ENCODE results near the gene CHRNA9.

The CHRNA9 gene

DNA sequence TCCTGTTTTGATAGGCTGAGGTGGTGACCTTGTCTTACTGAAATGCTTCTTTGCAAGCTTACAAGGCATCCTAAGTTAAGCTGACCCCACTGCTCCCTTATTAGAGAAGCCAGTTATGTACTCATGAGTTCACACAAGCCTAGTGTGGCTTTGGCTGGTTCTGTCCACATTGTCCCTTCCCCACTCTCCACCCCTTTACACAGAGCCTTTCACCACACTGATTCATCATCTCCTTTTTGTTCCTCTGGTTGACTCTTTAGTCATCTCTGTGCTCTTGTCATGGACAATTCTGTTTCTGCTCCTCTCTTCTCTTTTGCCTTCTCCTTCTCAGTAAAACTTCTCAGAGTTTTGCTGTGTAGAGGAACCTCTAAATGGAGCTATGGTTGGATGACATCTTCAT, 4.9 kb downstream of the CHRNA9 start:
- DNase-seq (ENCODE audit: low spot score) = no peak

DNA sequence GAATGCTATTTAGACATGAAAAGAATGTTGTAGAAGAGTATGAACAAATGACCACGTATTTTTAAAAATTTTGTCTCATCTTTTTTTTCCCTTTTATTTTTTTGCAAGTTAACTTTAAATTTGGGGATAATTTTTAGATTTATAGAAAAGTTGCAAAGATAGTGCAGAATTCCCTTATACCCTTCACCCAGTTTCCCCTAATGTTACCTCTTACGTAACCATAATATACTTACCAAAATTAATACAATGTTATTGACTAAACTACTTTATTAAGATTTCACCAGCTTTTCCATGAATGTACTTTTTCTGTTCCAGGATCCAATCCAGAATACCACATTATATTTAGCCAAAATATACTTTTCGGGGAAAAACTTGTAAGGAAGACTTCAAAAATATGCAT, 12.3 kb downstream of the CHRNA9 start:
- DNase-seq (ENCODE audit: low spot score) = no peak

DNA sequence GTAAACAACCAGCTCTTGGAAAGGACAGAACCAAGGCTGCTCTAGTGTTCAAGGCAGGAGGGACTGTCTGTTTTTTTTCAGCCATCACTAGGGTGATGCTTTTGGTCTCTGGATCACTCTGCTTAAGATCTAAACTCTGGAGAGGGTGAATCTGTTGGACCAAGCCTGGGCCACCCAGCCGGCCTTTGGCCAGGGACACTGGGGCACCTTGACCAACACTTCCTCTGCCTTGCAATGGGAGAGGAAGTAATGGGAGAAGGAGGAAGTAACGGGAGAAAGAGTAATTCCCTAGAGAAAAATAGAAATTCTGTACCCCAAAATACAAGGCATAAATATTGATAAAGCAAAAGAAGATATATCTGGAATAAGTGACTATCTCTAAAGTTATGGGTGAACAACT, 12.9 kb downstream of the CHRNA9 start:
- no peak for DNase-seq (ENCODE audit: low spot score)

DNA sequence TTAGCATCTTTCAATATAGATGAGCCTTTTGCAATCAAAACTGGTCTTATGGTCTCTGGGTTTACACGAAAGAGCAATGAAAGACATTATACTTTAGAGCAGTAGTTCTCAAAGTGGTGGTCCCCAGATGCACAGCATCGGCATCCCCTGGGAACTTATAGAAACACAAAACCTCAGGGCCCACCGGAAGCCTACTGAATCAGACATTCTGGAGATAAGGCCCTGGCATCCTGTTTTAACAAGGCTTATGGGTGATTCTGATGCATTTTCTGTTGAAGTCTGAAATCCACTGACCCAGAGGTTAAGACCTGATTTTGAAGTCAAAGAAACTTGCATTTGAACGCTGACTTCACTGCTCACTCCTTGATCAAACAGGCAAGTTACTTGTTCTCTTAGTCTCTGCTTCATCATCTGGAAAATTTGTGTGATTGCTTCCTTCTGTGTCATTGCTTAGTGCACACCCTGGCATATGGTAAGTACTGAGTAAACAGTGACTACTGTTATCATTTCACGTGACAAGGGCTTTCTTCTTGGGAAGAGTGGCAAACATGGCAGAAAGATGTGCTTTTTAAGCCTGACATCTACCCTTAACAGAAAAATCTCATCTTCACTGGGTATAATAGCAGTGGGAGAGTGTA, 14.5 kb downstream of the CHRNA9 start:
- DNase-seq (ENCODE audit: low spot score) = peak; percentile 11

GRCh38 chr4:40350627-40351227, 15.6 kb downstream of the CHRNA9 start:
- DNase-seq (ENCODE audit: low spot score) = no peak

DNA sequence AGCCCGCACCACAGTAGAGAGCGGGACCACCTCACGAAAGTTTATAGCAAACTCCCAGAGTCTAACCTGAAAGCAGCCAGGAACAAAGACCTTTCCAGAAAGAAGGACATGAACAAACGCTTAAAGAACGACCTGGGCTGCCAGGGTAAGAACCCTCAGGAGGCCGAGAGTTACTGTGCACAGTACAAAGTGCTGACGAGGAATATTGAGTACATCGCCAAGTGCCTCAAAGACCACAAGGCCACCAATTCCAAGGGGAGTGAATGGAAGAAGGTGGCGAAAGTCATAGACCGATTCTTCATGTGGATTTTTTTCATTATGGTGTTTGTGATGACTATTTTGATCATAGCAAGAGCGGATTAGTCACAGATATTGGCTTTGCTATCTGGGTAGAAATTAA, 19.0 kb downstream of the CHRNA9 start:
- DNase-seq (ENCODE audit: low spot score) = no peak

DNA sequence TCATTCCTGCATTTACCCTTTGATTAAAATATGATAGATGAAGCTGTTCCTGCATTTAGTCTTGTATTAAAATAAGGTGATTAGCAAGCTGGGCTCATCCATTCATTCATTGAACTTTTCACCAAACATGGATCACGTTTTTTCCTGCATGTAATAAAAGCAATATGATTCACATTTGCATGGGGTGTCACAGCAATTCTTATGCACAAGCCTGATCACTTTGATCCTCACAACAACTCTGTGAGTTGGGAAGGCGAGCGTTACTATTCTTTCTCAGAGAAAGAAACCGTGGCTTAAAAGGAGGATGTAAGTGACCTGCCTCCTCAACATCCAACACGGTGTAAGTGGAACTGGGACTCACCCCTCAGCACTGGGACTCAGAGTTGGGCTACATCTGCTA, 20.0 kb downstream of the CHRNA9 start:
- no peak for DNase-seq (ENCODE audit: low spot score)

- DNase-seq (ENCODE audit: low spot score) = no peak
These were observed 22.6 kb downstream of the CHRNA9 start for GRCh38 chr4:40357738-40358137.

DNA sequence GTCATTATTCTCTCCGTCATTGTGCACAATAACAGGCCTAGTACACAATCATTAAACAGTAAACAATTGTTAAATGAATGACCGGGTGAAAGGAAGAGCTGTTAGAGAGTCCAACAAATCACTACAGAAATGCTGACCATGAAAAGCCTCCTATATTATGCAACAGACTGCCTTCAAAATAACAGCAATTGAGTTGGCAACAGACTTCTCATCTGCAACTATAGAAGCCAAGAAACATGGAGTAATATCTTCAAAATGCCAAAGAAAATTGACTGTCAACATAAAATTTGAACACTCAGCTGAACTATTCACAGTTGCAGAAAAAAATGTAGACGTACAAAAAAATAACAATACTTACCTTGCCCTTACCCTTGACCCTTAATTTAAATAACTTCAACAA, 26.2 kb downstream of the CHRNA9 start:
- no peak for DNase-seq (ENCODE audit: low spot score)

DNA sequence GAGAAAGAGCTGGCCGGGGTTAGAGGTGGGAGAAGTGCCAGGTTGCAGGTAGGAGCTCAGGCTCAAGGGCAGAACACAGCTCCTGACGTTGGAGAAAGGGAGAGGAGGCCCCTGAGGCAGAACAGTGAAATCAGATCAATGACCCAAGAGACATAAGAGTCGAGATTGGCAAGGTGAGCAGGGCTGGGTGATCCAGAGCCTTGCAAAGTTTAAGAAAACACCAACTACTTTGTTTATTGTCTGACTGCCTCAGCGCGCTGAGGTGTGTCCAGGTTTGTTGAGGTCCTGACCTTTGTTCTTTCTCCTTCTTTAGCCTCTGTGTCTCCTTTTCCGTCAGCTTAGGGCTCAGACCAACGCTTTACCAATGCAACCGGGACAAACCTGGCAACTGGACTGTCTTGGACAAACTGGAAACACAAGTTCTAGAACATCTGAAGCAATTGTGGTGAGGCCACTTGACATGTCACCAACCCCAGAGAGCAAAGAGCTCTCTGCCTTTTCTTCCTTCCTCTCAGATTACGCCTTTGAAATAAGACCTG, 28.3 kb downstream of the CHRNA9 start:
- DNase-seq (ENCODE audit: low spot score) = peak; percentile 45

DNA sequence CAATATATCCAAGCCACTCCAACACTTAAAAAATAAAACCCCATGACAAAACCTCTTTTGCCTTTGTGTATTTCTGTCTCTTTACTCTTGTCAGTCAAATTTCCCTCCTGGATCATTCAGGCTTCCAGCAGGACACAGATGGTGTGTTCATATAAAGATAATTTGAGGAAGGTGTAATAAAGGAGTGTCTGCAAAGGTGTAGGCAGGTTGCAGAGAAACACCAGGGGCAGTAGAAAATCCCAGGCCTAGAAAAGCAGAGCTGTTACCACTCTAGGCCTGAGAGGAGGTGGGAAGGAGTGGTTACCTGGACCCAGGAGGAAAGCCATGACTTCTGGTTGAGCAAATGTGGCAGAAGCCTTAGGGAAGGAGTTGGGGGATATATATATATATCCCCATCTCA, 28.8 kb downstream of the CHRNA9 start:
- DNase-seq (ENCODE audit: low spot score) = no peak

- no peak for DNase-seq (ENCODE audit: low spot score)
These were observed 30.6 kb downstream of the CHRNA9 start for GRCh38 chr4:40365766-40366165.

DNA sequence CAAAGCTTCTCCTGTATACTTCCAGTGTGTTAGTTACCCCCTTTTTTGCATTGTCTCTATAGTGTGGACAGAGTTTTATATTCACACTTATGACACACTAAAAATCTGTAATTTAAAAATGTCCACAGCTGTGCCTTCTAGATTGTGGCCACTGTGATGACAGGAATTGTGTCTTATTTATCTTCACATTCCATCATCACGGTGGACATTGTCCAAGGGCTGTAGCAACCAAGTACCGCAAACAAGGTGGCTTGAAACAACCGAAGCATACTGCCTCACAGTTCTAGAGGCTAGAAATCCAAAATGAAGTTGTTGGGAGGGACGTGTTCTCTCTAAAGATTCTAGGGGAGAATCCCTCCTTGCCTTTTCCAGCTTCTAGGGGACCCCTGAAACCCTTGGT, 32.3 kb downstream of the CHRNA9 start:
- no peak for DNase-seq (ENCODE audit: low spot score)

DNA sequence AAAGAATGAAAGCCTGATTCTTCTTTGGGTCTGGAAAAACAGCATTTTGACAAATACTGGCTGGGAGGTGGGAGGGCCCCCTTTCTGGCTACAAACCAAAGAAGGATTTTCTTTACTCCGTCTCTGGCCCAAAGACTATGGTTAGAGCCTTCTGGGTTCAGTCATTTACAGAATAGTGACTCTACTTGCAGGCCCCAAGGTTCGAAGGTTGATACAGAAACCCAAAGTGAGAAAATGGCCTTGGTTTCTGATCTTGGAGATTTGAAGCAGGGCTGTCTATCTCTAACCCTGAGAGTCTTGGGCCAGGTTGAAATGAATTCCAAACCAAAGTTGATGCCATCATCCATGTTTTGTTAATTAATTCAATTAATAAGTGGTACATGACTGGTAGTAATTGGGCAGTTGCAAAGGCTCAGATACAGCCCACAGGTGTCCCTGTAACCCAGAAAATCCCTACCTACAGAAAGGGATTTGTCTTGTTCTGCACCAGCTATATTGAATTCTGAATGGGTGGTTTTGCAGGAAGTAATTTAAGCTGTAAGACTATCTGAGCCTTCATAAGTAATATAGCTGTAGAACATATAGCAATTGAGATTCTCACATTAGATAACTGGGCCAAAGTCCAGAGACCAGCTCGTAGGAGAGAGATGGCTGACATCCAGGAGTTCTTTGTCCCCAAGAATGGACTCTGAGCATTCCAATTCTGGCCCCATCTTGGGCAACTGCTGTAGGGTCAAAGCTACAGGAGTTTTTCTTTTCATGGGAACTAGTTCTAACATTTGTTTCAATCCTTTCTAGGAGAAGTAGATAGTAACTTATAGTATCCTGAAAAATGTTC, 34.5 kb downstream of the CHRNA9 start:
- peak; percentile 75 for DNase-seq (ENCODE audit: low spot score)

DNA sequence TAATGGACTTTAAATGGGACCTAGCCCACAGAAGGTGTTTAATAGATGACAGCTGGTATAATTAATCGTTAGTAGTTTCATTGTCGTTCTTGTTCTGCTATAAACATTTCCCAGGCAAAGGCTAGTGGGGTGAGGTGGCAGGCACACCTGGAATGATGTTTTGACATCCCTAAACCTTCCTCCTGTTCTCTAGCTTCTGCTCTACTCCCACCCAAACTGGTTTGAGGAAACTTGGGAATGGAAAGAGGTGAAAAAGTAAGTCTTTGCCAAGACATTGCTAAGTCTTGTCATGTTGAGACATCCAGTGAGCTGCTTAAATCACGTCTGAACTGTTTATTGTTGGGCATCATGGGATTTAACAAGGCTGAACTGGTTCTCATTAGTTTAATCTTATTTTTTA, 37.5 kb downstream of the CHRNA9 start:
- no peak for DNase-seq (ENCODE audit: low spot score)

DNA sequence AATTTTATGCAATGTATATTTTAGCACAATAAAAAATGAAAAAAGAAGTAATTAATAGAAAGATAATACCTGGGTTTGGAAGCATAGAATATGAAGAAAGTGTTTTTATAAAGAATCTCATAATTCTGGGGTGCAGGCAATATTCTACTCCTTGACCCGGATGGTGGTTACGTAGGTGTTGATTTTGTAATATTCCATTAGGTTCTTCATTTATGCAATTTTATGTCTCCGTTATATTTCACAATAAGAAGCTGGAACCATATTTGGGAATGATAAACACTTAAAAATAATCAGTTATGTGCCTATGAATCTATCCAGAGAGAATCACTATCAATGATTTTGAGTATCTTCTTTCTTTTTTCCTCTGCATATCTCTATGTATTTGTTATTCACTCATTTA, 38.5 kb downstream of the CHRNA9 start:
- DNase-seq (ENCODE audit: low spot score) = no peak

- no peak for DNase-seq (ENCODE audit: low spot score)
These were observed 40.0 kb downstream of the CHRNA9 start for GRCh38 chr4:40375095-40375494.

DNA sequence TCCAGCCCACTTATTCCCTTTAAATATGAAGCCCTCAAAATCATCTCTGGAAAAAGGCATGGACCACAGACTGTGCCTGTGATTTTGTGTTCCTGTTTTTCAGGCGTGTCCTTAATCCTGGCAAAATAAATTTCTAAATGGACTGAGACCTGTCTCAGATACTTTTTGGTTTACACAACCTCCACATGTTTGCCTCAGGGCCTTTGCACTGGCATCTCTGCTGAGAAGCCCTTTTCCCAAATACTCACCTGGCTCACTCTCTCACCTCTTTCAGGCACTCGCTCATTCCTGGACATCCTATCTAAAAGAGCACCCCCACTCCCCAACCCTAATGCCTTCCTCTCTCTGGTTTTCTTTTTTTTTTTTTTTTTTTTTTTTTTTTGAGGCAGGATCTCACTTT, 40.5 kb downstream of the CHRNA9 start:
- DNase-seq (ENCODE audit: low spot score) = no peak

DNA sequence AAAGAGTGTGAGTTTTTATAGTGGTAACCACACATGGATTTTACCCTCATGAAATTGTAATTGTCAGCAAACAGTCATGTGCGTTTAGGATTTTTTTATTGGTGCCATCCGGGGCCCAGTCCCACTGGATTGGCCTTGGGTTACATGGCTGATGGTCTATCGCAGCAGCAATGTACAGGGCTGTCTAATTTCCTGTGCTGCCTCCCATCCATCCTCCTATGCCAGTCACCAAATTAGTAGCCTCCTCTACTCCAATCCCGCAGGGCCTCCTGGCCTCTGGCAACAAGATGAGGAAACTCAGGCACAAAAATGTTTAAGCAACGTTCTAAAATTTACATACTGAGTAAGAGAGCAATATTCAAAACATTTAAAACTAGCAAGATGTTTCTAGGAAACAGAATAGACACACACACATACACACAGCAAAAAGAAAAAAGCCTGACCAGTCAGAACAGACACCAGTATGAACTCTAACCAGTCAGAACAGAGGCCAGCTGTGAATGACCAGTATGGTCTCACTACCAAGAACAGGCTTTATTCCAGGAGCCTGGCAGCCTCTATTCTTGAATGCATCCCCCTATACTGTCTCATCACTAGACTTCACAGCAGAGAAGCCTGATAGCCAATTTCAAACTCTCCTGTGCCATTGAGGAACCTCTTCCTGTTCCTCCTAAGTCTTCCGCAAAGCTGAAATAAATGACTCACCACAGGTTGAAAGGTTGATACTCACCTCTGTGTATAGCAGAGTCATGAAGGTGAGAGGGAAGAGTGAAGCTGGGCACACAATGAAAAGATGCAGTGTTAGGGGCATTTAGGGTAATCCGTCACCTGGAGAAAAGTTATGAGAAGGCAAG, 42.6 kb downstream of the CHRNA9 start:
- DNase-seq (ENCODE audit: low spot score) = peak; percentile 18

- DNase-seq (ENCODE audit: low spot score) = no peak
These were observed 43.5 kb downstream of the CHRNA9 start for GRCh38 chr4:40378619-40379018.

- DNase-seq (ENCODE audit: low spot score) = no peak
These were observed 44.1 kb downstream of the CHRNA9 start for GRCh38 chr4:40379248-40379647.

- no peak for DNase-seq (ENCODE audit: low spot score)
These were observed 45.5 kb downstream of the CHRNA9 start for GRCh38 chr4:40380647-40381046.
